Spleen (tissue), 7 donors: ENCODE results near the gene TK1.

Experiments used
- POLR2A ChIP-seq, 3 donors: fragments of 450-650 bp; IDR thresholded peaks; one replicate each; pipeline ENCODE4 v1.5.1; 2017; ENCODE audit warnings: antibody characterized with exemption in 3 of 3, mild to moderate bottlenecking in 1 of 3
- POLR2AphosphoS5 ChIP-seq, 3 donors: sonication (generic); formaldehyde crosslinking; IDR thresholded peaks; one replicate each; pipeline ENCODE4 v1.5.1; 2017; ENCODE audit warnings: antibody characterized with exemption in 3 of 3
- TF ChIP-seq, protein P1 (sequence below), 11 experiments: fragments of 200-600 bp in 7 of 11; fragments of 450-650 bp in 4 of 11; sonication (generic) in 4 of 11; IDR thresholded peaks in 8 of 11; conservative IDR thresholded peaks in 3 of 11; 1 replicate in 7 of 11; 2 replicates in 4 of 11; pipeline versions ENCODE4 v1.4.0 to v1.8.0; 2016 to 2021; ENCODE audit warnings: antibody characterized with exemption in 11 of 11, inconsistent platforms in 4 of 11, mild to moderate bottlenecking in 1 of 11
- donor health status: DM: no; HTN: no; CAD: no; lungs with moderate emphysema.
- donor health status: DM: no; HTN: no; CAD: no.
- donor health status: DM: no; HTN: no; CAD: no.

DNA sequence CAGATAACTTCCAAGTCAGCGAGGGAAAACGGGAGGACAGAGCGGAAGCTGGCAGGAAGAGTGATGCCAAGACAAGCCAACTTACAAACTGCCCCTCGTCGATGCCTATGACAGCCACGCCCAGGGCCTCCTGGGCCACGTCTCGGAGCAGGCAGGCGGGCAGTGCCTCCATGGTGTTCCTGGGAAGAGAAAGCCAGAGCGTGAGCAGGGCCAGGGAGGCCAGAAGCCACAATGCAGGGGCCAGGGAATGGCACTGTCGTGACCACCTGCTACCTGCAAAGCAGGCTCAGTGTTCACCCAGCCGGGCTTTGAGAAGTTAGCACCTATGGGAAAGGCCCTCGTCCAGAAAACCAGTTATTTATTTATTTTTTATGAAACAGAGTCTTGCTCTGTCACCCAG is 4.3 kb downstream of the TK1 start:
- TF ChIP-seq POLR2A (IDR thresholded peaks at IDR 0.05) (no peak), POLR2AphosphoS5 (IDR thresholded peaks at IDR 0.05) (no peak)
- TF ChIP-seq, protein P1, sequence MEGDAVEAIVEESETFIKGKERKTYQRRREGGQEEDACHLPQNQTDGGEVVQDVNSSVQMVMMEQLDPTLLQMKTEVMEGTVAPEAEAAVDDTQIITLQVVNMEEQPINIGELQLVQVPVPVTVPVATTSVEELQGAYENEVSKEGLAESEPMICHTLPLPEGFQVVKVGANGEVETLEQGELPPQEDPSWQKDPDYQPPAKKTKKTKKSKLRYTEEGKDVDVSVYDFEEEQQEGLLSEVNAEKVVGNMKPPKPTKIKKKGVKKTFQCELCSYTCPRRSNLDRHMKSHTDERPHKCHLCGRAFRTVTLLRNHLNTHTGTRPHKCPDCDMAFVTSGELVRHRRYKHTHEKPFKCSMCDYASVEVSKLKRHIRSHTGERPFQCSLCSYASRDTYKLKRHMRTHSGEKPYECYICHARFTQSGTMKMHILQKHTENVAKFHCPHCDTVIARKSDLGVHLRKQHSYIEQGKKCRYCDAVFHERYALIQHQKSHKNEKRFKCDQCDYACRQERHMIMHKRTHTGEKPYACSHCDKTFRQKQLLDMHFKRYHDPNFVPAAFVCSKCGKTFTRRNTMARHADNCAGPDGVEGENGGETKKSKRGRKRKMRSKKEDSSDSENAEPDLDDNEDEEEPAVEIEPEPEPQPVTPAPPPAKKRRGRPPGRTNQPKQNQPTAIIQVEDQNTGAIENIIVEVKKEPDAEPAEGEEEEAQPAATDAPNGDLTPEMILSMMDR (IDR thresholded peaks at IDR 0.05 in 8 of 11, conservative IDR thresholded peaks at IDR 0.05 in 3 of 11), result no peak
